HG03565 (cell line): ENCODE results near the gene TCAIM.

Experiments
- ATAC-seq: cut with Tn5 transposase; IDR thresholded peaks from one replicate; pipeline ENCODE4 v1.9.1; 2021; ENCODE audit warnings: mild to moderate bottlenecking, moderate library complexity; ENCODE audit not compliant: unreplicated experiment

The TCAIM gene, protein sequence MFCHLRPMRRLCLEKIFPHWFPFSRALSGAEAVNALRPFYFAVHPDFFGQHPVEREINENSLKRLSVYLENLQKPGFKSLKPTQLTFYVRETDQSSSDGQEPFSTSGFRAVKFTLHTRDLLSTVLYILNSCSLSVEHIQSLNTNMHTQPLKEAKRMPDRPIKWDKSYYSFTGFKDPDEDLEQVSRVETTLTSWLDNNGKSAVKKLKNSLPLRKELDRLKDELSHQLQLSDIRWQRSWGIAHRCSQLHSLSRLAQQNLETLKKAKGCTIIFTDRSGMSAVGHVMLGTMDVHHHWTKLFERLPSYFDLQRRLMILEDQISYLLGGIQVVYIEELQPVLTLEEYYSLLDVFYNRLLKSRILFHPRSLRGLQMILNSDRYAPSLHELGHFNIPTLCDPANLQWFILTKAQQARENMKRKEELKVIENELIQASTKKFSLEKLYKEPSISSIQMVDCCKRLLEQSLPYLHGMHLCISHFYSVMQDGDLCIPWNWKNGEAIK

DNA sequence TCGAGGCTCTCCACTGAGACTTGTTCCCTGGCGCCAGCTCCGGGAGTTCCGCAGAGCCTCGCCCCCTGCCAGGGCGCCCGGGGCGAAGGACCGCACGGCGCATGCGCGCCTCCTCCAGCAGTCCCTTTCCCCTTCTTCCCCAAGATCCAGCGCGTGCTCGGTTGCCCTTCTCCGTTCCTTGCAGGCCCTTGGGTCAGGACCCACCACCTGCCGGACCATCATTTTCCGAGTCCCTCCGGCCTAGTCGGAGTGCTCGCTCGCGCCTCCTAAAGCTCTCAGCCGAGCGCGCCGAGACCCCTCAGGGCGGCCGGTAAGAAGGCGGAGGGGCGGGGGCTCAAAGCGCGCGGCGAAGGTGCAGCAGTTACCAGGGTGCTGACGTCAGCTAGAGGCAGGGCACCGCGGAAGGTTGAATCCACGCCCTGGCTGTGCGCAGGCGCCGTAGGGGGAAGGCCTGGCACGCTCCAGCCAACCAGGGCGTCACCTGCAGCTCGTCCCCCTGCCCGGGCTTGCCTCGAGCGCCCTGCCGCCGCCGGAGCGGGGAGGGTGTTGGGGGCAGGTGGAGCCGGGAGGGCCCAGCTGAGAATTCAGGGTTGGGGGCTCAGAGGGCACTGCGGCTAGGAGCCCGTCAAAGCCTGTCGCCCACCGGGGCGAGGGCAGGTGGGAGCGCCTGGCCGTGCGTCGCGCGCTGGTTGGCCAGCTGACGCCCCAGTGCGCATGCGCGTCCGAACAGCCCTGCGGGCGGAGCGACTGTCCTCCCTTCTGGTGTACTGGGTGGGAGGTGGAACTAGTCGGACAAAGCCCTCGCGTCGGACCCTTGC, at the start of gene TCAIM:
Gene TCAIM, plus strand, starts transcription at position 757 of the 818 bp plus-strand sequence. CDS start 16,017 bp downstream, outside the sequence.
- peak; percentile 85 for ATAC-seq

DNA sequence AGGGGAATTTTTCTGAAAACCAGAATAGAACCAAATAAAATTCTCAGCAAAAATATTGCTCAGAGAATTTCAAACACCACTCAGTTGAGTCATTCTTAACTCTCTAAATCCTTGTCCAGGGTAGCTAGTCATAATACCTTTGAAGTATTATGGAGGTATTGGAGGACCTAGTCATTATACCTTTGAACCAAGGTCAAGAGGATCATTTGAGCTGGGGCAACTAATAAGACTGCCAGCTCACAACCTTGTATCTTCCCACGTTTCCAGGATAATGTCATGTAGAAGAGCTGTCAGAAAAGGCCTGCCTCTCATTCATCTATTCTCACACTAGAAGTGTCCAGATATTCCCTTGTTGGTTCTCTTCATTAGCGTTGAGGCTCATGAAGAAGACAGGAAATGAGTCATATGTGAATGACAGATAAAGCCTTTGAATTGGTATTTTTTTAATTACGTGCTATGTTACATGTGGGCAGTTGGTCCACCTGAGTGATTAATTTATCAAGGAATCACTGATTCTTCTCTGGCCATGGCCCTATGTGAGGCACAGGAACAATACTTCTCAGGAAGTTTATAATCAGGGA, 48.6 kb upstream of the TCAIM start:
- no peak for ATAC-seq

DNA sequence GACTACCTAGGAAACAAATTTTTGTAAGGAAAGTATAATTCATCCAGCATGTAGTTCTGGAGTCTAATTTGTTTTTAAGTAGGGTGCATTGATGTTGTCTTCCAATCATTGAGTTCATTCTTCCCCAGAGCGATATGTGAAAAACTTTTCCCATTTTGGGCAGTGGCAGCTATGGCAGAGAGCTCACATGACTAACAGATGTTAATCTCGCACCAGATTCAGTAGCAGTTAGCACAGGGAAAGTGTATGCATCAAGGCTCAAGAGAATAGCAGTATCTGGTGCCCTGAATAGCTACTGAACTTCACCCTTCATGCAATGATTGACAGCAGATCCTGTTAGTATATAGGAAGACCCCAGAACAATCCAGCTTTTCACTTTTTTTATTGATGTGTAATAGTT, 46.3 kb upstream of the TCAIM start:
- ATAC-seq = no peak

DNA sequence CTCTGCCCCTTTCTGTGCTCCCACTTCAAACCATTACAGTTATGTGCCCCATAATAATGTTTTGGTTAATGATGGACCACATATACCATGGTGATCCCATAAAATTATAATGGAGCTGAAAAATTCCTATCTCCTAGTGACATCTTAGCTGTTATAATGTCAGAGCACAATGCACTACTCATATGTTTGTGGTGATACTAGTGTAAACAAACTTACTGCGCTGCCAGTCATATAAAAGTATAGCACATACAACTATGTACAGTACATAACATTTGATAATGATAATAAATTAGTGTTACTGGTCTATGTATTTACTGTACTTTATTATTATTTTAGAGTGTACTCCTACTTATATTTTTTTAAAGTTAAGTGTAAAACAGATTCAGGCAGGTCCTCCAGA, 45.6 kb upstream of the TCAIM start:
- ATAC-seq = no peak

DNA sequence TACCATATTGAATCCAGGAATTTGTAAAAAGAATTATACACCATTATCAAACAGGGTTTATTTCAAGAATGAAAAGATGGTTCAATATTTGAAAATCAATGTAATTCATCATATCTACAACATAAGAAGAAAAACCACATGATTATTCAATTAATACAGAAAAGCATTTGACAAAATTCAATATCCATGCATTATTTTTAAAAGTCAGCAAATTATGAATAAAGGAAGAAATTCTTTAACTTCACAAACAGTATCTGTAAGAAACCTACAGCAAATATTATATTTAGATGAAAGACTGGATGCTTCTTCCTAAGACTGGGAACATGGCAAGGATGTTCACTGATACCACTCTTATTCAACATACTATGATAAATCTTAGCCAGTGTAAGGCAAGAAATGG, 41.3 kb upstream of the TCAIM start:
- ATAC-seq = no peak

DNA sequence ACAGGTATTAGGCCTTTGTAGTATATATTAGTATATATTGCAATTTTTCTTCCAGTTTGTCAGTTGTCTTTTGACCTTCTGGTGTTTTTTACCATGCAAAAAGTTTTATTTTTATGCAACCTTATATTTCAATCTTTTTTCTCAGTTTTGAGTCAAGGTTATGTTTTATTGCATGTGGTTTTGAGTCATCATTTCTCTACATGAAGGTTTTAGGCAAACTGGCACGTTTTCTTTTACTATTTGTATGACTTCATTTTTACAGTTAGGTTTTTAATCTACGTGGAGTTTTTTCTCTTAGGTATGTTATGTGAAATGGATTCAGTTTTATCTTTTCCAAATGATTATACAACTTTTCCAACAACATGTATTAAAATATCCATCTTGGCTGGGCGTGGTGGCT, 36.8 kb upstream of the TCAIM start:
- ATAC-seq = no peak

DNA sequence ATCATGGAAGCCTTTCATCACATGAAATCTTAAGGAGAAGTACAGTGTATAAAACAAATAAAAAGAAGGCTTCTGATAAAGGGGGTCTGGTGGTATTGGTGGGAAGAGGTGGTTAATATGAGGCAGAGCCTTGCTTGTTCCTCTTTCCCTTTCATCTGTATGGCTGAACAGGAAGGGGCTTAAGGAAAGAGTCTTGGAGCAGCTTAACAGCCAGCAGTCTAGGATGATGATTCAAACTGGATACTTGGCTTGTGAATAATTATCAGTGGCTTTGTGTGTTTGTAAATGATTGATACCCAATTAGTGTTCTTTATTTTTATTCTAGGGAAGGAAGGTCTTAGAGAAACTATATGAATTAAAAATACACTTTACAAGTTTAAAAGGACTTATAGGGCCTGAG, 29.1 kb upstream of the TCAIM start:
- ATAC-seq = no peak

DNA sequence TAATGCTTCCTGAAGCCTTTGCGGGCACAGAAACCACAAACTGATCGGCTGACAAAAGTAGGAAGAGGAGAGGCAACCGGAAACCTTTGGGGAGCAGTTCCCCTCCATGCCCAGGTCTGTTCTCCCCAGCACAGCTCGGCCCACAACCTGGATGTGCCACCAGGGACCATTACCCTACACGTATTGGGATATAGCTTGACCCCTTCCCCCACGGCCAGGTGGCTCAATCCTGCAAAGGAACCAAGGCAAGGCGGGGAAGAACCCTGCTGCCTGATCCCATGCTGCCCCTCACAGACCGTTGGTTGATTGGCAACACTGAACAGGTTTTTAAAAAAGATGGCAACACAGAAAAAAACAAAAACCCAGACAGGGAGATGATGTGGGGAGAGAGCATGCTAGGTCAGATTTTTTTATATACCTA, 19.7 kb upstream of the TCAIM start:
- no peak for ATAC-seq

DNA sequence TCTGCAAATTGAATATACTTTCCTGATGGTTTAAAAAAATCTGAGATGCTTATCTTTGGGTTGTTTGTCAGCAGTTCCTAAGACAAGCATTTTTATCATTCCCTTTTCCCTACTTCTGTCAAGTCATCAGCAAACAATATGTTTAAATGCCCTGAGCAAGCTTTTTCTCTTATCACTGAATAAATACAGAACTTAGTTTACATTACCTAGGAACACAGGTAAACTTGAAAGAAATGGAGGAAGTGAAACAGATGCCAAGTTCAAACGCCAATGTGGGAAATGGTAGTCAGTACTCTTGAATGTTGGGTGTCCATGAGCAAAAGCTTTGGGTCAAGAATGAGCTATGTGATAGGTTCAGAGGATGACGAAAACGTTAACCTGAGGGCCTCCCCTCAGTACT, 17.2 kb upstream of the TCAIM start:
- no peak for ATAC-seq

DNA sequence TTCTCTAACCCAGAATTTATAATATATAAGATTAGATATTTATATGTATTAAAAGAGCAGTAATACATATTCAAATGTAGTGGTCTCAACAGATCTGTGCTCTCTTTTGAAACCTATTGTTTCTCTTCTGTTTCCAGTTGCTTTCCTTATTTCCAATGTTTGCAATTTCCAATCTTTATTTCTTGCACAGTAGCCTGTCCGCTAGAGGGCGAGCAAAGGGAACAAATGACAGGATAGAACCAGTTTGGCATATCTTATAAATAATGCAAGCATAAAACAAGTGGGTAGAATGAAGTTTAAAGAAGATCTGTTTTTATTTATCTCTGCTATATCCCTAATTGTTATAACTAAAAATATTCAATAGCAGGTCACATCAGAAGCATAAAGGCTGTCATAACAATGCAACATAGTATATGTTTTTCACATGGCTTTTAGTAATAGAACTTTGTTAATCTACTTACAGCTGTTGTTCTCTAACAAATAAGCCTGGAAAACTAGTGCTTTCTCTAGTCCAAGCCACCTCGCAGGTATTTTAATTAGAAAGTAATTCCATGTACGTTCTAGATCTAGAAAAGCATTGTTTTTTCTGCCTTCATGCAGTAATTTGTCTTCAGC, 15.1 kb upstream of the TCAIM start:
- no peak for ATAC-seq

DNA sequence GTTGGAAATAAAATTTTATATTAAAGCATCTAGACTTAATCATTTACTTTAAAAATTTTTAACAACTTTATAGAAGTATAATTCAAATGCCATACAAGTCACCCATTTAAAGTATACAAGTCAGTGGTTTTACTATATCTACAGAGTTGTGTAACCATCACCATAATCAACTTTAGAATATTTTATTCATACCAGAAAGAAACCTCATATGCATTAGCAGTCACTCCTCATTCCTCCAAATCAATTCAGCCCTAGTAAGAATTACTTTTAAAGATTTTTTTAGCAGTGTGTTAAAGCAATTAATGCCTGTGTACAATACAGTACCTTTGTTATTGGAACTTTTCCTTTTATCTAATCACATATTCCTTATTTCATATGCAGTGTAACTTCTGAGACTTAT, 14.0 kb upstream of the TCAIM start:
- ATAC-seq = no peak

DNA sequence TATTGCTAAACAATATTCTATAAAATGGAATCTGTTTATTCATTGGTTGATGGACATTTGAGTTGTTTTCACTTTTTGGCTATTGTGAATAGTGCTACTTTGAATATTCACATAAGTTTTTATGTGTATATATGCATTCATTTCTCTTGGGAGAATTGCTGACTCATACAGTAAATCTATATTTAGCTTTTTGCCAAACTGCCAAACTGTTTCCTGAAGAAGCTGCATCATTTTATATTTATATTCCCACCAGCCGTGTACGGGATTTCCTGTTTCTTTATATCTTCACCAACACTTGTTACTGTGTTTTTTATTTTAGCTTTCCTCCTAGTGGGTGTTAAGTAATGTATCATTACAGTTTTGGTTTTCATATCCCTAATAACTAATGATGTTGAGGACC, 12.5 kb upstream of the TCAIM start:
- no peak for ATAC-seq

DNA sequence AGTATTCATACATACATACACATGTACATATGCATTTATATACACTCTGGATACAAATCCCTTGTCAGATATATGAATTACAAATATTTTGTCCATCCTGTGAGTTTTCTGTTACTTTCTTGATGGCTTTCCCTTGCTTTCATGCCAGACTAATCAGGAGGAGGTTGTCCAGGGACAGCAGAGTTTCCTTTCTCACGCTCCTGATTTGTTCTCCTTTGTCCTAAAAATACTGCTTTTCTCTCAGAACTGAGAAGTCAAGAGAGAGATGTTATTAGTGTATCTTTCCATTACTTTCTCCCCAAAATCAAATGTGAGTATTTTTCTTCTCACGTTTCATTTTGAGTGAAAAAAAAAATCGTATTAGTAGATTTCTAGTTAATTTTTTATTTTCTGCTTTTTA, 12.1 kb upstream of the TCAIM start:
- no peak for ATAC-seq

DNA sequence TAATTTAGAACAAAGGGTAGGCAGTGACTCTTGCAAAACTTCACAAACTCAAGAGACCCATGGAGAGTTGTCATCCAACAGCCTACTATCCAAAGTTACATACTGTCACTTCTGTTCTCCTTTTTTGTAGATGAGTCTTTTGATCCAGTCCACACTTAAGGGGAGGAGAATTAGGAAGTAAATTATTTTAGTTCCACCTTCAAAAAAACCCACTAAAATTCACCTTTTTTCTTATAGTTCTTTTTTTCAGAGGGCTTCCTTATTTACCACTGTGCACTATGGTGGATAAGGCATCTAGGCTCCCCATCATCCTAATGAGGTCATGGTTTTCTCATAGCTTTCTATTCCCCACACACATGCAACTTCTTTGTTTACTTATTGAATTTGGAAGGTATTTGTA, 8.6 kb upstream of the TCAIM start:
- no peak for ATAC-seq

DNA sequence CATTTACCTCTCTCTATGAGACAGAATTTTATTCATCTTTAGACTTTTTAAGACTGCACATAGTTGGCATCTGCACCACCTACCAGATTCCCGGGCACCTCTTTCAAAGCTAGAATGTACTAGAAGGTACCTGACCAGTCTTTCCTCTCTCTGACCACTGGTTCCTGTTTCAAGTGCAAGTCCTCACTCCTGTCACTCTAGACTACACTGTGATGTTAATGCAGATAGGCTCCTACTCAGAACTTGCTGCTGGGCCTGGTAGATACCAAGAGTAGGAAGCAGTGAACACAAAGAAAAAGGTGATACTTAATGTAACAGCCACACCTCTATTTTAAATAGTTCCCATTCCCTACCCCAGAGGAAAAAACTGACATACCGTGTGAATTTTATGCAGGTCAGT, 8.1 kb upstream of the TCAIM start:
- no peak for ATAC-seq

DNA sequence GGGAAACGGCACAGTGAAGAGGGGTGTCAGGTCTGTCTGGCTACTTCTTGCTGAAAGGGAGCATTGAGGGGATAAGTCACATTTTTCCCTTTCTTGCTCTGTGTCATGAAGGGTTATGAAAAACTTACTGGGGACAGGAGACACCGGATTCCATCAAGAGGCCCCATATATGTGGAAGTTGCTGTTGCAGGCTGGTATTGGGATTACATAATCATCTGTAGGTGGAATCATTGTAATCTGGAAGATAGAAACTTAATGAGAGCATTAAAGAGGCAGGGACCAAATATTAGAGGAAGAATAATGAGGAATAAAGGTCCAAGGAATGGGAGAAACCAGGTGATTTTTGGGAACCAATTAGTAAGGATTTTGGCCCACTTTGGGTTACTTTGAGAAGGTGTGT, 4.2 kb upstream of the TCAIM start:
- ATAC-seq = no peak

DNA sequence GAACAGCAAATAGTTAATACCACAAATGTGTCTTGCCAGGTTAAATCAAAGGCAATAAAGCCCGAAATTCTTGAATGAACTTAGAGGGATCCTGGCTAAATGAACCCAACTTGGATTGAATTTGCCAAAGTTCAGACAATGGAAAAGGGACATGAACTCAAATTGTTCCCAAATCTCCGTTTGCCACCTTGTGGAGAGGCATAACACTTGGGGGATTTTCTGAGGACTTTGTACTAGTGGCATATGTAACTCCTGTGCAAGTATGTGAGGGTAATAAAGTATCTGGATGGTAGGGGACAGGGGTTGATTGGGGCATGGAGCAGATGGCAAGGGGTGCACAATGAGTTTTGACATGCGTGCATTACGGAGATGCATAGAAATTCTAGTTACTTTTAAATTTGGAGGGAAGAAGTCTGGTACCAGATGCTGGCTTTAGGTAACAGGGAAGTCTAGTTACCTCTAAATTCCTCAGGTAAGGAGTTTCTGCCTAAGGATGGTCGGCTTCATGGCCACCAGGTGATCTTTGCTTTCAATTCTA, 1.2 kb upstream of the TCAIM start:
- ATAC-seq = no peak

DNA sequence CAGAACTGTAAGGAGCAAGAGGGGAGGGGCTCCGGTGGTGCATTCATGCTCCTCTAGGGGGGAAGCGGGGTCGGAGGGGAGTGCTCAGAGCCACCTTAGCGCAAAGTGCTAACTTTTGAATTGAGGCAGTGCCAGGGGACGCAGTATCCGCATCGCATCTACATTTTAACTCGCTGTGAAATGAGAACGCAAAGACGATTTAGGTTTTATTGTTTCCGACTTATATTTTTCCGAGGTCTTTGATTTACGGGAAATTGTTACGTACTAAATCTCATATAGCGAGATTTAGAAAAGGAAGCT, 212 bp downstream of the TCAIM start:
- ATAC-seq = no peak

DNA sequence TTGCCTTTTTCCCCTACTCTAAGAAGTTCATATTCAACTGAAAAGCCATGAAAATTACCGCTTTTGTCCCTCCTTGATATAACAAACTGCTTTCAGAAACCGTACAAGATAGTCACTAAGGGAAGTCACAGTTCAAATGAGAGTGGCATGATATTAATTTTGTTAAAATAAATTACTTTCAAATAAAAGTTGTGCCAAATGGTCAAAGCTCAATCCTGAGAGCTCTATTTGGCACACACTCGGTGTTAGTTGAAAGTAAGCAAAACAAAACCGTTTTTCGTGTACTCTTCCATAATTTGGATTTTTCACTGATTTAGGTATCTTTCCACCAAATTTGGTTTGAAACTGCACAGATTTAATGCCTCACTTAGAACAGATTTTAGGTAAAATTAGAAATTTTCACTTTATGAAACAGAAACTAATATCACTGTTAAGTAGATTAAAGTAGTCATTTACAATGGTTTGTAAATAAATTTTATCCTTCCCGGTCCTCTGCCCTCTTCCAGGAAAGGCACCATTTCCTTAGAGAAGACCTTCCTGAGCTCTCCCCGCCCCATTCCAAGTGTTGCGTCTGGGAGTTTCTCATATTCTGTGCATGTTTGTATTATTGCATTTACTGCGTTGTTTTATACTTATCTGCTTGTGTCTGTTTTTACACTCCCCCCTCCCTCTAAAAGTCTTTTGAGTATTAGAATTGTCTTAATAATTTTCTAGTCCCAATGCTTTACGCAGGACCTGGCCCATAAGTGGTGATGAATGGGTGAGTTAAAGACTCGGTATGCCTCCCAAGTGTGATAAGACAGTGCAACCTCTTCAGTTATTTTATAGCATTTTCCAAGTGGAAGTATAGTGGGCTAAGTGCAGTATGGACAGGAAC, 853 bp downstream of the TCAIM start:
- no peak for ATAC-seq

DNA sequence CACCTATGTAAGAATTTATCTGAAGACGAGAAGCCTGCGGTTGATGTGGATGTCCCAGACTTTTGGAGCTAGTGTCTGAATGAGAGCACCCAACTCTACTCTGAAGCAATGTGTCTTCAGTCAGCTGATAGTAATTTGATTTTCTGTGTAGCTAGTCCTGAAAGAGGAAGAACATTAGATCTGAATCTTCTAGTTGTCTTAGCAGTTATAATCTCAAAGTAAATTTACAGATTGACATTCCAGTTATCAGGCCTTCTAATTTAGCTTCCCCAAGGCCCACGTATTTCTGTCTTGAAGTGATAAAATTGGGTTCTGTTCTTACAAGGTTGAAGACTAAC, 1.5 kb downstream of the TCAIM start:
- ATAC-seq = no peak
